KG1 (cell line): ENCODE results near the gene OSTM1.
"Not testable (repeated sequence)": the region's sequence is repeated elsewhere in the genome, so short reads cannot be mapped to it uniquely, and the experiment has no call there.

Experiments
- DNase-seq: peaks from one replicate; lab custom pipeline; 2025; lab: John Stamatoyannopoulos, UW

Gene OSTM1

DNA sequence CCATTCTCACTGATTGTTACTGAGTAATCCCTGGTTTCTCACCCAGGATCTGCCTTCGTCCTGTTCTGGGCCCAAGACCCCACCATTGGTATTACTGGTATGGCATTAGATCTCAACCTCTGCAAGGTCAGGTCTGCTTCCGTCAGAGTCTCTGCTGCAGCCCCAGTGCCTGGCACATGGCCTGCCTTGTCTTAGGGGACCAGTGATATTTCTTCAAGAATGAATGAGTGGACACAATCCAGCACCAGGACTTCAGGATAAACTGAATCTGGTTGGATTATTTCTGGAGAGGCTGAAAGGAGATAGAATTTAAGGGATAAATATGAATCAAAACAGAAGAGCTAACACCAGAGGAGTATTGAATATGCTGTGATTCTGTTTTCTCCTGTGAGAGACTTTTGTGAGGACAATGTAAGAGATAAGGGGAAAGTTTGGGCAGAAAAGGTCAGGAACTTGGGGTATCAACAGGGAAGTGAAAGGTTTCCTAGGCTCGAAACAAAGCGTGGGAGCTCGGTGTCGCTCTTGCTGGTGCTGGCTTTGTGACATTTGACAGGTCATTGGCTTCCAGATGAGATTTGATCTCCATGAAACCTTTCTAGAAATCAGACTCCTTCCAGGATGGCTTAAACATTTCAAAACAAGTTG lies 53.9 kb downstream of the OSTM1 start:
- DNase-seq = no peak

DNA sequence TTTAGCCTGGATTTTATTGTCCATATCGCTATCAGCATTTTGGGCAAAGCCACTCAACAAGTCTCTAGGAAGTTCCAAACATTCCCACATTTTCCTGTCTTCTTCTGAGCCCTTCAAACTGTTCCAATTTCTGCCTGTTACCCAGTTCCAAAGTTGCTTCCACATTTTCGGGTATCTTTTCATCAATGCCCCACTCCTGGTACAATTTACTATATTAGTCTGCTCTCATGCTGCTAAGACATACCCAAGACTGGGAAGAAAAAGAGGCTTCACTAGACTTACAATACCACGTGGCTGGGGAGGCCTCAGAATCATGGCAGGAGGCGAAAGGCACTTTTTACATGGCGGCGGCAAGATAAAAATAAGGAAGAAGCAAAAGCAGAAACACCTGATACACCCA lies 58.3 kb downstream of the OSTM1 start:
- DNase-seq = not testable (repeated sequence)

DNA sequence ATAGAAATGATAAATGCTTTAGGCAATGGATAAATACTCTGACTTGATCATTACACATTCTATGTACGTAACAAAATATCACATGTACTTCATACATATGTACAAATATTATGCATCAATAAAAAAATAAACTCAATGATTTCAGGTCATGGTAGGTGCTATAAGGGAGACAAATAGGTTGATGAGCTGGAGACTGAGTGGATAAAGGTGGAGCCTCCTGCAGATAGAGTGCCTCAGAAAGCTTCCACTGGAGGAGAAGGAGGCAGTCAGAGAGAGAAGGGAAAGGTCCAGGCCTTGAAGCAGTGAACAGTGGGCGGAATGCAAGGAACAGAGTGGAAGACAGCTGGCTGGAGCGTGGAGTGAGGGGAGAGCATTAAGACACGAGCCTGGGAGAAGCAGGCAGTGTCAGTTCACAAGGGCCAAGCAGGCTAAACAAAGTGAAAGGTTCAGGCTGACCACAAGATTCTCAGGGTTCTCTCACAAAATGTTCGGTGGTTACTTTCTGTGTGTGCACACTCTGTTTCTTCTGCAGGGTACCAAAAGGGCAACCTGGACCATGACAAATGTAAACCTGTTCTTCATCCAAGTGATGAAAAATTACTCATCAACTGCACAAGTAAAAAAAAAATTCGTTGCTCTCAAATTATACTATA lies 60.6 kb downstream of the OSTM1 start:
- DNase-seq = no peak

DNA sequence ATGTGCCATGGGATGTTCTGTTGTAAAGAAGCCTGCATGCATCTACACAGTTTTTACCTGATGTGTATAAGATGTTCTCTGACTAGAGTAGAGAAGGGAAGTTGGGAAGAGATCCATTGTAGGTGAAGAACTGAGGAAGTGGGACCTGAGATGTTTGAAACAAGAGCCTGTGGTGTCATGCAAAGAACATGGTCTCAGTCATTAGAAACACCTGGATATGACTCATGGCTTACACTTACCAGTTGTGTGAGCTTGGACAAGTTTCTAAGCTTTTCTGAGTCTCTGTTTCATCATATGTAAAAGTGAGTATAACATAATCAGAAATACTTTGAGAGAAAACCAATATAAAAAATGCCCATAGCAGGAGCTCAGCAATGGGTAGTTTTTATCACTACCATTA lies 64.6 kb downstream of the OSTM1 start:
- no peak for DNase-seq

DNA sequence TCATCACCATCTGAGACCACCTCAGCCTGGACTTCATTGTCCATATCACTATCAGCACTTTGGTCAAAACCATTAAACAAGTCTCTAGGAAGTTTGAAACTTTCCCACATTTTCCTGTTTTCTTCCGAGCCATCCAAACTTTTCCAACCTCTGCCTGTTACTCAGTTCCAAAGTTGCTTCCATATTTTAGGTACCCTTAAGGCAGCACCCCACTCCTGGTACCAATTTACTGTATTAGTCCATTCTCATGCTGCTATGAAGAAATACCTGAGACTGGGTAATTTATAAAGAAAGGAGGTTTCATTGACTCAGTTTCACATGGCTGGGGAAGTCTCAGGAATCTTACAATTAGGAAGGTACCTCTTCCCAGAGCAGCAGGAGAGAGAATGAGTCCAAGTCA lies 65.3 kb downstream of the OSTM1 start:
- DNase-seq = not testable (repeated sequence)

GRCh38 chr6:108008363-108008762 lies 66.2 kb downstream of the OSTM1 start:
- DNase-seq = no peak

DNA sequence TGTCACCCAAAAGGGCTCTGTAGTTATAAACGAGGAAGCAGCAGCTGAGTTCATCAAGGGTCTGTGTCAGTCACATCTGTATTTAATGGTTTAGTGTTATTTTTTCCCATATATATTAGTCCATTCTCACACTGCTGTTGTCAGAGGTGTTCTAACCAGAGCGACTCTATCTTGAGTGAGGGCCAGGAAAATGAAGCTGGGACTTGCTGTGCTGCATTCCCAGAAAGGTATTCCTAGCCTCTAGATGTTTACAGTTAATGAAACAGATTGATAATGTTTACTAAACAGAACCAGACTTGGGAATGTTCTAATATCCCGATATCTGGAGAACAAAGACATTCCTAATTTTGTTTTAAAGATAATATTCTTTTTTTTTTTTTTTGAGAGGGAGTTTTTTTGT lies 68.6 kb downstream of the OSTM1 start:
- no peak for DNase-seq

DNA sequence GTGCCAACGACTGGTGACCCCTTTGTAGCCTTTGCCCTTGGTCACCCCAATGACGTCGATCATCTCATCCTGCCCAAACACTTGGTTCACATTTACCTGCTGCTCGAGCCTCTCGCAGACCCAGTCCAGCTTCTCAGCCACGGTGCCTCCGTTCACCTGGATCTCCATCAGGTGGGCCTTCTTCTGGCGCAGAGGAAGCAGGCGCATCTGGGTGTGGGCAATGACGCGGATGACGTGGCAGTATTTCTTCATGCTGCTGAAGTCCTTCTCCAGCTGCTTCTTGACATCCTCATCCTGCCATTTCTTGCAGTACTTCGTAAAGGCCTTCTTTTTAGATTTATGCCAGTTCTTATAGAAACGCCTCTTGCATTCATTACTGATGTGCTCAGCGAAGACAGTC lies 69.7 kb downstream of the OSTM1 start:
- DNase-seq = no peak

DNA sequence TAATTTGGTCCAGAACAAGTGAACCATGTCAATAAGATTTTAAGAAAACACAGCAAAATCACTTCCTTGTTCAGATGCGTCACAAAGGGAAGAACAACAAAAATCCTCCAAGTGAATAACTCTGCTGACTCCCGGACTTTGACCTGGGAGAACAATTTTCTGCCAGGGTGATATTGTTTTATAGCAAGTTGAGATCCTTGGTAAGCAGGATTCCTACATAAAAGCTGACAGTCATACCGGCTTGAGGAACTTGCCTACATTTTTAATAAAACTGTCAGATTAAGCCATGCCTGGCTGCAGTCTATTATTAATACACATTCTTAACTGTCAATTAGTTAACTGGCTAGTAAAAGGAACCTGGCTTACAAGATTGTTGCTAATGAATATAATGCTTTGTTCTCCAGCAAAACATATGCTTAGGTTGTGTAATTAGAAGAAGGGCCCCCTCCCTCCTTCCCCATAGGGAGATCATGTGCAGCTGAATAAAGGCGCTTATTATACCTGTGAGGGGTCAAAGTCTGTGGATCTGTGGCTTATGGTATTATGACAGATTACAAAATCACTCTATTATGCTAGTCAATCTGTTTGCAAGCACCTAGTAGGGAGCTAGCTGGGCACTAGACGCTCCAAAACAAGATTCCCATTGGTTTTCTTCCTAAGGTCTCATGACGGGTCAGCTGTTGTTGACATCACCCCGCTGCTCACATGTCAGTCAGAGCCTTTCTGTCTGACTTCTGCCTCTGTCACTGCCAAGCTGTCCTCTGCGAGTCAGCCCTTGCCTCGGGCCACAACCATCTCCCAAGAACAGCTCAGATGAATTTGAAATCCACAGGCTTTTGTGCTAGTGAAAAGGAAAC lies 71.9 kb downstream of the OSTM1 start:
- no peak for DNase-seq

GRCh38 chr6:108001696-108002231 lies 72.8 kb downstream of the OSTM1 start:
- DNase-seq = no peak

GRCh38 chr6:108000259-108000658 lies 74.3 kb downstream of the OSTM1 start:
- not testable (repeated sequence) for DNase-seq

DNA sequence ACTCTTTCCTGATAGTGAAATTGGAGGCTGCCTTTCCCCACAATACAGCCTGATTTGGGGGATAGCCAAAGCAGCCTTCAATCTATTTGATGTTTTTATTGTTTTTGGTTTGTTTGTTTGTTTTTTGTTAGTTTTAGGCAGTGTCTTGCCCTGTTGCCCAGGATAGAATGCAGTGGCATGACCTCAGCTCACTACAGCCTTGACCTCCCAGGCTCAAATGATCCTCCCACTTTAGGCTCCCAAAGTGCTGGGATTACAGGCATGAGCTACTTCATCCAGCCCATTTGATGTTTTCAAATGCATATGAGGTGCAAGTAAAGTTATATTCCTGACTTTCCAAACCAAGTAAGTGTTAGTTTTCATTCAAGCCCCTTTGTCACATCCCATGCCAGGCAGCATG lies 75.2 kb downstream of the OSTM1 start:
- DNase-seq = no peak

DNA sequence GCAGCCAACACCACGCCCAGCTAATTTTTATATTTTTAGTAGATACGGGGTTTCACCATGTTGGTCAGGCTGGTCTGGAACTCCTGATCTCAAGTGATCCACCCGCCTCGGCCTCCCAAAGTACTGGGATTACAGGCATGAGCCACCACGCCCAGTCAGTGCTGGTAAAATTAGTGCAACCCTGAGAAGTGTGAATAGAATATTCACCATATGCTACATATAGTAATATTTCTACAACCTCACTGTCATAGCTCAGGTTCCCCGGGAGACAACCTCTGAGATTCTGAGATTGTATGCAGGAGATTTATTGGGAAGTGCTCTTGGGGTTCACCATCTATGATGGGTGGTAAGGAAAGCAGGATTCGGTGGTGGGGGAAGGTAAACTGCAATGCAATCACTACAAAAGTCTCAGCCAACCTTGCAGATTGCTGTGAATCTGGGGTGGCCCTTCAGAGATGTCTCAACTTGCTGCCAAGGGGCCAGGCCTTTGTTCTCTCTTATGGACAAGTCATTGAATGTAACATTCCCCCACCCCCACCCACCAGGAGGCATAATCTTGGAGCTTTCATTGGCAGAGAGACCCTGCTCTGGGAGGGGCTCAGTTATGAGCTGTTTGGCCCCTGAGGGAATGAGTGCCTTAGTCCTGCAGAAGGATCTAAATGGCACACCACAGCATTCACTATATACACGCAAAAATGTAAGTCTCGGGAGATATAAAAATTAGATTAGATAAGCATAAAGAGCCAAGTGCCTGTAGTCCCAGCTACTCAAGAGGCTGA lies 82.6 kb downstream of the OSTM1 start:
- no peak for DNase-seq
